ENCODE results near the gene BRAT1.

DNA sequence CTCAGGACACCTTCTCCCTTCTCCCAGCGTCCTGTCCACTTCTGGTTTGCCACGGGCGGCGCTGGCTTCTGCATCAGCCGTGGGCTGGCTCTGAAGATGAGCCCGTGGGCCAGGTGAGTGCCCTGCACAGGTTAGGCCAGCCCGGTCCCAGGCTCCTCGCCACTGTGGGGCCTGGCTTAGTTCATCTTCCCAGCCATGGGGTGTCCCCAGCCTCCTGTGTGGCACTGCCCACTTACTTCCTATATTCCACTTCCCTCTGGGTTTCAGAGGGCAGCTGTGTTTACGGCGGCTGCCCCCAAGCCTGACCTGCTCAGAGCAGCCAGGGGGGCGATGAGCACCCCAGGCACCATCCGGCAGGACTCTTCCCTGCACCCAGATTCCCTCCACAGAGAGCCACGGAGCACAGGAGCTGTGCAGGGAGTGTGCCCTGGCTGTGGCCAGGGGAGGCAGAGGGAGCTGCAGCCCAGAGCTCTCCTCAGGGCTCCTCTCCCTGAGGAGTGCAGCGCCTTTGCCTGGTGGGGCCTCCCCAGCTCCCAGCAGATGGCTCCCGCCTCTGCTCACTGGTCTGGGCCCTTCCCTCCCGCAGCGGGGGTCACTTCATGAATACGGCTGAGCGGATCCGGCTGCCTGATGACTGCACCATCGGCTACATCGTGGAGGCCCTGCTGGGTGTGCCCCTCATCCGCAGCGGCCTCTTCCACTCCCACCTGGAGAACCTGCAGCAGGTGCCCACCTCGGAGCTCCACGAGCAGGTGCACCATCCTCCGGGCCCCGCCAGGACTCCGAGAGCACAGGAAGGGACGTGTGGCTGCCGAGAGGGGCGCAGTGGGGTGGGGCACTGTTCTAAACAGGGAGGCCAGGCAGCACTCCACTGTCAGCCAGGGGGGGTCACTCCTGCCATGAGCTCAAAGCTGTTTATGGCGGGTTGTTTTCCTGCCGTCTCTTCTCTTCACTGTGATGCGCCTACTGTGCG is 29.4 kb downstream of the BRAT1 start:
- TF ChIP-seq, protein P1, sequence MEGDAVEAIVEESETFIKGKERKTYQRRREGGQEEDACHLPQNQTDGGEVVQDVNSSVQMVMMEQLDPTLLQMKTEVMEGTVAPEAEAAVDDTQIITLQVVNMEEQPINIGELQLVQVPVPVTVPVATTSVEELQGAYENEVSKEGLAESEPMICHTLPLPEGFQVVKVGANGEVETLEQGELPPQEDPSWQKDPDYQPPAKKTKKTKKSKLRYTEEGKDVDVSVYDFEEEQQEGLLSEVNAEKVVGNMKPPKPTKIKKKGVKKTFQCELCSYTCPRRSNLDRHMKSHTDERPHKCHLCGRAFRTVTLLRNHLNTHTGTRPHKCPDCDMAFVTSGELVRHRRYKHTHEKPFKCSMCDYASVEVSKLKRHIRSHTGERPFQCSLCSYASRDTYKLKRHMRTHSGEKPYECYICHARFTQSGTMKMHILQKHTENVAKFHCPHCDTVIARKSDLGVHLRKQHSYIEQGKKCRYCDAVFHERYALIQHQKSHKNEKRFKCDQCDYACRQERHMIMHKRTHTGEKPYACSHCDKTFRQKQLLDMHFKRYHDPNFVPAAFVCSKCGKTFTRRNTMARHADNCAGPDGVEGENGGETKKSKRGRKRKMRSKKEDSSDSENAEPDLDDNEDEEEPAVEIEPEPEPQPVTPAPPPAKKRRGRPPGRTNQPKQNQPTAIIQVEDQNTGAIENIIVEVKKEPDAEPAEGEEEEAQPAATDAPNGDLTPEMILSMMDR (IDR thresholded peaks at IDR 0.05; ENCODE audit: low read depth, low read length, poor library complexity, severe bottlenecking): no peak
- no peak for TF ChIP-seq EZH2phosphoT487 (IDR thresholded peaks at IDR 0.05; ENCODE audit: borderline replicate concordance, low read length)

All from DOHH2 (cell line).